Ramos (cell line): Measurements from ENCODE around the gene FCMR.

Experiments
- in situ Hi-C: fragments of 300-500 bp; cut with MboI; formaldehyde crosslinking; loops from one replicate; pipeline ENCODE4 v1.14.3; 2022; ENCODE audit warnings: low sequenced_read_pairs; ENCODE audit not compliant: unreplicated experiment

The FCMR gene, protein sequence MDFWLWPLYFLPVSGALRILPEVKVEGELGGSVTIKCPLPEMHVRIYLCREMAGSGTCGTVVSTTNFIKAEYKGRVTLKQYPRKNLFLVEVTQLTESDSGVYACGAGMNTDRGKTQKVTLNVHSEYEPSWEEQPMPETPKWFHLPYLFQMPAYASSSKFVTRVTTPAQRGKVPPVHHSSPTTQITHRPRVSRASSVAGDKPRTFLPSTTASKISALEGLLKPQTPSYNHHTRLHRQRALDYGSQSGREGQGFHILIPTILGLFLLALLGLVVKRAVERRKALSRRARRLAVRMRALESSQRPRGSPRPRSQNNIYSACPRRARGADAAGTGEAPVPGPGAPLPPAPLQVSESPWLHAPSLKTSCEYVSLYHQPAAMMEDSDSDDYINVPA

DNA sequence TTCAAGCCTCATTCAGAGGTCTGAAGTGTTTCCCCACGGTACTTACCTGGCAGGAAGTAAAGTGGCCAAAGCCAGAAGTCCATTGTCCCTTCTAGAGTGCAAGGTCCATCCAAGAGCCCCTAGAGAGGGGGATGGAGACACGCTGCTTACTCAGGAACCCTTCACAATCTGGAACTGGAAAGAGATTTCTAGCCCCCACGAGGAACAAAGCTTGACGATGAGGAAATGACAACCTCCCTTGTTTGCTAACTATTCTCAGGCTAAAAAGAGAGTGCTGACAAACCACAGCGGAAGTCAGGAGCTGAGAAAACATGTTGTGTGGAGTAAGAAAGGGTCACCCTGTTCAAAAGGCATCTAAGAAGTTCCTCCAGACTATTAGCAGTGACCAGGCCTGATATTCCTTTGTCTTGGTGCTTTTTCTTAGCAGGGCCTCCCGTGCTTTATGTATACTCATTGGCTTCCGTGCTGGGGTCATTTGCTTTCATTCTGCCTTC is at the start of gene FCMR:
FCMR (minus strand) TSS at position 170 of the 494 bp plus-strand sequence; CDS start at position 83, 87 bp downstream.
- in situ Hi-C loops: no loop called here

DNA sequence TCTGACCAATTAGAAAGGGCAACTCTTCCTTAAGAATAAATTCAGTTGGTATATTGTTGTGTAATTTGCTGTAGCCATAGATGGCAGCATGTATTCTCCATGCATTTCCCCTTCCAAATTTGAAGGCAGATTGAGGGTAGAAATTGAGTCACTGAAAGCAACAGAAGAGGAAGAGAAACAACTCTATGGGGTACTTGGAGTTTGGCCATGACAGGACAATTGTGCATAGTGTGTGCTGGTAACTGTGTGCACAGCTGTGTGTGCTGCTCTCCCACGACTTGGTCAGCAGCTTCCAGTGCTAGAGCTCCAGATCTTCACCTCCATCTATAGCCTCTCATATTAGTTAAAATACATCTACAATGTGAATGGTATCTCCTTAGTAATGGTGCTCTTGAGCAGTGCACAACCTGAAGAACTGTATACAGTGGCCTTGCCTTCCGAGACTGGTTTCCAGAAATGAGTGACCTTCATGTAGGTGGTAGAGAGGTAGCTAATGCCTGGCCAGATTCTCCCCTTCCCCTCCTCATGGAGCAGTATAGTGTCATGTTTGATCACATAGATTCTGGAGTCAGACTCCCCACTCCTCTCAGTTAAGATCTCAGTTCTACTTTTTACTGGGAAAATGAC is 49.4 kb upstream of the FCMR start:
- in situ Hi-C loops: no loop called here

DNA sequence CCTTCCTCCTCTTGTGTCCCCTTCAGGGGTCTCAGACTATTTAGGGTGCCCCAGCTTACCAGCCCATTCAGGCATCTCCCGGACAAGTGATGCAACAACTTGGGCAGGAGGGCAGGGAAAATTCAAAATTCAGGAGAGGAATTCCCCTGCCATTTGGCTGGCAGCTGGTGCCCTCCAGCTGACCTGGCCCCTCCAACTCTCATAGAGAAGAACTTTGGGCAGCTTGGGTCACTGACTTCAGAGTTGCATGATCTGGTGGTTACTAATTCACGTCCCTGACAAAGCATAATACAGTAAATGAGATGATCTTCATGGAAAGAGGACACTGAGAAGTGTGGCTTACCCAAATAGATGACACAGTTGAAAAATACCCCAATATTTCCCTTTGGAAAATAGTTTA is 48.7 kb upstream of the FCMR start, which contains the start of gene FCAMR:
FCAMR (minus strand) TSS at position 15 of the 400 bp plus-strand sequence. CDS start 335 bp downstream, outside the sequence.
- in situ Hi-C loops: no loop called here

DNA sequence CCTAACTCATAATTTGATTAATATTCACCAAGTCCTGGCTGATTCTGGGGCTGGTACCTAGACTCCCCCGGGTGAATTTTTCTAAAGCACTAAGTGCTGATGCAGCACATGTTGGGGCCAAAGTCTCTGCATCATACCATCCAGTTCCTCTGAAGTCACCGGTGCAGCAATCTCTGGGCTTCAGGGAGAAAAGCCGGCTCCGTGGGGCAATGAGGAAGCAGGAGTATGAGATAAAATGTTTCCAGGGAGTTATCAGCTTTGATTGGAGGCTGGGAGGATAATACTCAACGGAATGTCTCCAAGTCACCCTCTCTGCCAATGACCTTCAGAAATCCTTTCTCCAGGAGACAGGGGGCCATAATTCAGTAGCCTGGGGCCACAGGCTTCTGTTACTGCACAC is 47.3 kb upstream of the FCMR start:
- in situ Hi-C loops: no loop called here

DNA sequence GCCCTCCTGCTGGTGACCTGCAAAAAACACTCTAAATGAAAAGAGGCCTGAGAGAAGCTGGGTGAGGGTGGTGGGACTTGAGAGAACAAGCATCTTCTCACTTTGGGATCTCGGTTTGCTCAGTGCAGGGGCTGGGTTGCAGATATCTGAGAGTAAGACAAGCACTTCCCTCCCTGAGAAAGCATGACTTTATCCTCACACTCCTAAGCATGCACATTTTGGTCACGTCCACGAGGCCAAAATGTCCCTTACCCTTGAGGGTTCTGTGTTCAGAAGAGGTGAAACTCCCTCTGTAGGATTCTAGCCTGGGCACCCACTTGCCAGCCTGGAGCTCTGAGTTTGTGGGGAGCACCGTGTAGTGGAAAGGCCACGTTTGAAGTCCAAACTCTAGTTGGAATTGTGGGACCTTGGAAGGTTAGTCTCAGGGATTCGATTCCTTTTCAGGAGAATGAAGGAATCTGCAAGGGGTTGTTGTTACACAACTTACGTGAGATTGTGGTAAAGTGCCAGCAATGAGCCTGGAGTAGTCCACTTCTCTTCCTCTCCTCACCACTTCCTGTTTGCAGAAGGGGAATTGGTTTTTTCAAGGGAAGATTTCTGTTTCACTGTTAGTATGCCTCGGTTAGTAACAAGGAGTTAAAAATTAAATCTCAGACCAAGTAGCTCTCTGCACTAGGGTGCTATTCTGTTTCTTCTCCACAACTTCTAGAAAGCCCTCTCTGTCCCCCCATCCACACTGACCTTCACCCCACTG is 45.5 kb upstream of the FCMR start:
- in situ Hi-C loops: no loop called here

DNA sequence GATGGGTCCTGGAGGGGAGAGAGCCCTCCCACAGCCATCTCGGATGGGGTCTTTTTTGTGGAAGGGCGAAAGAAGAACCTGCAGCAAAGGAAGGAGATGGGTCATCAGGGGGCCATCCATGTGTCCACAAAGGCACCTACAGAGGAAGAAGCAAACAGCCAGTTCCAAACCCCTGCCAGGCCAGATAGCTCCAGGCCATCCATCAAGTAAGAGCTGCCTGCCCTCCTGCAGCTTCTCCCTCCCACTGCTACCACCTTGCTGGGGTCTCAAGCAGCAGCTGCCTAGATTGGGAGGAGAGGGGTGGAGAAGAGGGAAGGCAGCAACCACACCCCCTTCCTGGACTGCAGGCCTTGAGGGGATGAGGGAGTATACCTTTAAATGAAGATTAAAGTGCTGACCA is 44.0 kb upstream of the FCMR start:
- in situ Hi-C loops: no loop called here

DNA sequence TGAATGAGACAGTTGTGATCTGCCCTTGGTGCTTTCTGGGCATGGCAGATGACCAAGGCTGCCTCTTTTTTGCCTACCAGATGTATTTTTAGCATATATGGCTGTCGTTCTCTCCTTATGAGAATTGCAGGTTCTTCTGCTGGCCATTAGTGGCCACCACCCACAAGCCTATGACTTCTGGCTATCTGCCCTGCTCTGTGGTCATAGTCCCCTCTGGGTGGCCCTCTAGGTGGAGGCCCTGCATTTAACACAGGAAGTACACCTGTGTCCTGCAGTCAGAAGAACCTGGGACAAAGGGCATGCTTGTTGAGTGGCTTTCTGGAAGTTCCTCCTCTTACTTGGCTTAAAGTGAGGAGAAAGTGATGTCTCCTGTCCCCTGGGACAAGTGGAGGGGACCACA is 42.0 kb upstream of the FCMR start:
- in situ Hi-C loops: no loop called here

DNA sequence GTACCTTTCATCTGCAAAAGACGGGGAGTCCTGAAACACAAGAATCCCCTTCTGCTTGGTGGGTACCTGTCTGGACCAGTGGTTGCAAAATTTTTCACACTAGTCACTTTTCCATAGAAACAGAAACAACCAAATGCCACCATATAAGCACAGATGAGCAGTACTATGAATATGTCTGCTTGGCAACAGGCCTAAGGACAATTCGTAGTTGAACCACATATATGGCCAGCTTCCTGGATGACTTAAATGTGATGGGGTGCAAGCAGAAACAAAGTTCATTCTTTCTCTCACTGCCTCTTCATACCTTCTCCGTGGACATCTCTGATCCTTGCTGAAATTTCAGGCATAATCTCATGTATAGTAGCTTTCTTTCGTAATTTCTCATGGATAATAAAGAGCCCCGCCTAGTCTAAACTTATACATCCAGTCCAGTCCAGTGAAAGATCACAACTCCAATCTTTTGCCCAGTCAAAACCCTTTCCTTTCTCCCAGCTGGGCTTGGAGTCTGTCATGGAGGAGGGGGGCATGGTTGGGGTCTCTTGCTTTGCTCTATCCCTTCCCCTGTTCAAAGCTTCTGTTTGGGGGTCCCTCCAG is 41.5 kb upstream of the FCMR start:
- in situ Hi-C loops: no loop called here

DNA sequence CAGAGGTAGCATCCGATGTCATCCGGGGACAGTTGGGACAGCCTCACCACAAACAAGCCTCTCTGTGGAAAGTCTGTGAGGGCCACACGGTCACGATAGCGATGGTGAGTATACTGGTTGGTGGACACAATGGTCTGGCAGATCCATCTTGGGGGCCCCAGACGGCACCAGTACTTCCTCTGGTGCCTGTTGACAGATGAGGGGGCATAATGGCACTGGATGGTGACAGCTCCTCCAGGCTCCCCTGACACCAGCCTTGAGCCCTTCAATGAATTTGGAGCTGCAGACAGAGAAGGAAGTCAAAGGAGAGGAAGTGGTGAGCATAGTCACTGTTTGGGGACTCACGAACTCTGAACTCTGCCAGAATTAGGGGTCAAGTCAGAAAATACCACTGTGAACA is 40.5 kb upstream of the FCMR start:
- in situ Hi-C loops: no loop called here

DNA sequence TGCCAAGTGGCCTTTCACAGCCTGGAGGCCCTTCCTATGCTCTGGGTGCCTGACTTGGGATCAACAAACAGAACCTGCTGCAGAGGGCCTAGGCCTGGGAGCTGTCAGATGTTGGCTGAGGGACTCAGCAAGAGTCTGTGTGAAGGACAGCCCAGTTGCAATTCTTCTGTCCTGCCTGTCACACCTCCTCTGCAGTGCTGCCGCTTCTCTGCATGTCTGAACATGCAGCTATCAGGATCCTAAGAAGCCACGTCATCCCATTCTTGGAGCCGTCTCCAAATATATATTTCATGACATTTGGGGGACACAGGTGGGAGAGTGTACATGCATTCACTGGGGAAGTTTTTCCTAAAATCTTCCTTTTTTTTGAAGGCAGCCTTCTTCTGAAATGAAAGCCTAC is 39.9 kb upstream of the FCMR start:
- in situ Hi-C loops: no loop called here

DNA sequence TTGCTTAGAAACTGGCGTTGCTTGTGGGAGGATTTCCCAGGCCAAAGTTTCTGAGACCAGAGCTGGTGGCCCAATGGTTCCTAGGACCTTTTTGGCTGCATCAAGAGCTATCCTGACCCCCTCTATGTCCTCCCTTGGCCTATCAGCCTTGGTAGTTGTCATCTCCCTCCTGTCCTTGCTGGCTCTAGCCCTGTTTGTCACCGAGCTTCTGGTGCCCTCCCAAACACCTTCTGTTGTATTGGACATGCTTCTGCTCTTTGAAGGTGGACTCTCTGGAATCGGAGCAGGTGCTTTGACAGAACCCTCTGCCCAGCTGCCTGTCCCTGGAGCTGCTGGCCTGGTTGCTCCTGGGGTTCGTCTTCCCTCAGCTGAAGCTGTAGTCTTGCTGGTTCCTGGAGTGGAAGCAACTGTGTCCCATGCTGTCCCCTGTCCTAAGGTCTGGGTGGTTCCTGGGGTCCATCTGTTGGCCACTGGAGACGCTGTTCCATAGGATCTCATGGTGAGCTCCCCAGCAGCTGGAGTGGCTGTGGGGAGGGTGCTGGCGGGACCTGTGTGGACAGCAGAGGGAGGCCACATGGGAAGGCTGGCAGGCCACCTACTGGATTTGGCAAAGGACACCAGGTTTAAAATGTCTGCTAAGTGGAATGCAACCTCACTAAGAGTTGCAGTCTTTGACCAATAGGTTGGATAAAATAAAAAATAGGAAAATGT is 39.1 kb upstream of the FCMR start:
- in situ Hi-C loops: no loop called here

DNA sequence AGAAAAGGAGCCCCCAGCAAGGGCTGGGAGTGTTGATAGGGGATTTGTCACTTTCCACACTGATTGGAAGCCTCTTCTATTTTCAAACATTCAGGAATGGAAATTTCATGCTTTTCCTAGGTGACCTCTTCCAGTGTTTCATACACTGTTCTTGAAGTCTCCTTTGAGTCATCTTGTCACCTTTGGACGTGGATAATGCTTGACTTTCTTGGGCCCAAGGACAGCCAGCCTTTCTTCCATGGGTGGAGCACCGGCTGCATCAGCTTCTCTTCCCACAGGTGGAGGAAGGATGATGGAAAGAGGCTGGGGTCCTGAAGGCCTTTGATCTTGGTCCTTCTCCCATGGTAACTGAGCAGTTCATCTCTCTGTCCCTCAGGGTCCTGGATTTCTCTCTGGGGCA is 36.4 kb upstream of the FCMR start:
- in situ Hi-C loops: no loop called here

DNA sequence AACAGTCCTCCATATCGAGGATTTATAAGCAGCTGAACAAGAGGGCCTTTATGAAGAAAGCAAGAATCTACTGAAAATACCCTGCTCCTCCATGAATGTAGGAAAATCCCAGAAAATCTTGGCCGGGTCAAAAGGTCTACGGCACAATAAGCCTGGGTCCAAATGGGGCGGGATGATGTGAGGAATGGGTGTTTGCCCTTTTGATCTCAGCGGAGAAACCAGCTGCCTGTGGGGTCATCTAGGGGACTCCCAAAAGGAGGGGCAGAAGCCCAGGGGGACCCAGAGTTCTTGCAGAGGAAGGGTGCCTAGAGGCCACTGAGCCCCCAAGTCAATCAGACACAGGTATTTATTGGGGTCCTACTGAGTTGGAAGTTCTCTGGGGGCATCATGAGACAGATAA is 35.9 kb upstream of the FCMR start:
- in situ Hi-C loops: no loop called here

DNA sequence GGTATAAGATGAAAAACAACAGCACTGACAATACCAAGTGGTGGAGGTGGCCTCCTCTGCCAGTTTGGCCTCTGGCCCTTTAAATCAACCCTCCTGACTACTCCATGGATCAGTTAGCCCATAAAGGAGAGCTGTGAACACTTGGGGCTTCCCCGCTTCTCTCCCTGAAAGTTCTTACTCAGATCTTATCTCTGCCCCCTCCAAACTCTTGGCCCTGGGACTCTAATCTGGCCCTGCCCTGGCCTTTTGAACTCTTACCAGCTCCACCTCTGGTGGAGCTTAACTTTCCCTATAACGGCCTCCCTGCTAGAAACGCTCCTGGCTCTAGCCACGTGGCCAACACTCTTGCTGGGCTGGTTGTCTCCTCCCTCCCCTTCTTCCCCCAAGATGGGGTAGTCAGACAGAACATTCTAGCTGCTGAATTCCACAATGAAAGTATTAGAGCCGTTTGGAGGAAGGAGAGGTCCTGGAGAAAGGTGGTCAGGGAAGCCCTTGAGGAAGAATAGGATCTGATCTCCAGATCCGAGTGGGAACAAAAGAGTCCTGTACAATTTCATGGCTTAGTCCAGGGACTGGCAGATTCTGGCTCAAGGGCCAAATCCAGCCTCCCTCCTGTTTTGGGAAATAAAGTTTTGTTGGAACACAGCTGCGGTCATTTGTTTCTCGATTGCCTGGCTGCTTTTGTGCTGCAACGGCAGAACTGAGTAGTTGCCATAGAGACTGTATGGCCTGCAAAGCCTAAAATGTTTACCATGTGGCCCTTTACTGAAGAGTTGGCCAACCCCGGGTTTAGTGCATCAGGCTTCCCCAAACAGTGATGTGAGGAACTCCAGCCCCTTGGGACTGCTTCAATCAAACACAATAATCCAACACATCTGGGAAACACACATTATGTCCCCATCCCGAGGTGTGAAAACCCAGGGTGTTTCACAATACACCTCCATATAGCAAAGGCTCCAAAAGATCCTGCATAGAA is 34.0 kb upstream of the FCMR start:
- in situ Hi-C loops: no loop called here

DNA sequence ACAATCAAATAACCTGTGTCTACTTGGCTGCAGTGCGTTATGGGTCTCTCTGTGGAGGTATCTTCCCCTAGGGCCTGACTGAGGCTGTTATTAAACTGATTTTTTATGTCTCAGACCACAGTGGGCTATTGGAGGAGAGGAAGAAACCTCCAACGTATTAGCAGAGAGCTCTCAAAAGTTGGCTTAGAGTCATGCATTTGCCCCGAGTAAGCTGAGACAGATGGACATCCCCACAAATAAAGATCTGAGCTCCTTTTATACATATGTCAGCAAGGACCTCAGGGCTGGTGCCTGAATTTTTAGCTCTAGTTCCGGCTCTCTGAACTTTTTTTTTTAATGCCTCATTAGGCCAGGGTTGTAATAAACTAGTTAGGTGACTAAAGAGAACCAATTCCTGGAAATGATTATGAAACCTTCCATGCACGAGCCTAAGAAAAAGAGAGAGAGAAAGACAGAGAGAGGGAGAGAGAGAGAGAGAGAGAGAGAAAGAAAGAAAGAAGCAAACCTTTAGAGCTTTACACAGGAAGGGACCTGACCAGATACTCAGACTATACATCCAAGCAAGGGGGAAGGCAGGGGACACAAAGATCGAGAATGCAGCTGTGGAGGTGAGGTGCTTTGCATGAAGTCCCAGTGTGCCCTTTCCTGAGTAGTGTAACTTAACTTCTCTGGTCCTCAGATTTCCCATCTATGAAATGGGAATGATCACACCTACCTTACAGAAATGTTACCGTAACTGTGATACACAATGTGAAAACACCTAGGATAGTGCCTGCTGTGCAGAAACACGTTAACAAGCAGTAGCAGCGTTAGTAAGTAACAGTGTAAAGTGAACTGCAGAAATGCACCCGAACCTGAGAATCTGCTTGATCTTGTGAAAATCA is 33.0 kb upstream of the FCMR start:
- in situ Hi-C loops: no loop called here

DNA sequence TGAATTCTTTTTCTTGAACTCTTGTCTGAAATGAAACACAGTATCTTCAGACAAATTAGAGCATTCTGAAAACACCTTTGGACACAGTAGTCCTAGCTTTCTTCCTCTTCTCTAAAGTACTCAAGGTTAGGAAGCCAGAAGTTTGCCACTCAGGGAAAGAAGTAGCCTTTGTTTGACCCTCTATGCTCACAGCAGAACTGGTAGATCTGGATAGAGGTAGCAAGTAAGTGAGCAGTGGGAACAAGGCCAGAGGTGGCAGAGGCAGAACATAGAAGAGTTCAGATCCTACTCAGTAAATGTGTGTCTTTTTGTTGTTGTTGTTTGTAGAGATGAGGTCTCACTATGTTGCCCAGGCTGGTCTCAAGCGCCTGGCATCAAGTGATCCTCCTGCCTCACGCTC is 31.9 kb upstream of the FCMR start:
- in situ Hi-C loops: no loop called here

DNA sequence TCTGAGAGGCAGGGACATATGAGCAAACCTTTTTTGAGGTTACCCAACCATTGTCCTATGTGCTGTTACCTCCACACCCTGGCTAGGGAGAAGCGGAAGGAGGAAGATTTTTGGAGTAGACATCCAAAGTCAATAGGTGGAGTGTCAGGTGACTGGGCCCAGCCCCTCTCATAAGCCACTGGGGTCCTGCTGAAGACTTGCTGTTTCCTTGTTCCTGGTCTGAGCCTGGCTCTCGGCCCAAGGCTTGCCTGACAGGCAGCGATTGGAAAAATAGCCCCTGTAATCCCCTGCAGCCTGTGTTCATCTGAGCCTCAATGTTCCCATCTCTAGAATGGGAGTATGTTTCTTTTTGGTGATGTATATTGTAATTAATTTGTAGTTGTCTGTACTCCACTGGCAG is 31.4 kb upstream of the FCMR start:
- in situ Hi-C loops: no loop called here

DNA sequence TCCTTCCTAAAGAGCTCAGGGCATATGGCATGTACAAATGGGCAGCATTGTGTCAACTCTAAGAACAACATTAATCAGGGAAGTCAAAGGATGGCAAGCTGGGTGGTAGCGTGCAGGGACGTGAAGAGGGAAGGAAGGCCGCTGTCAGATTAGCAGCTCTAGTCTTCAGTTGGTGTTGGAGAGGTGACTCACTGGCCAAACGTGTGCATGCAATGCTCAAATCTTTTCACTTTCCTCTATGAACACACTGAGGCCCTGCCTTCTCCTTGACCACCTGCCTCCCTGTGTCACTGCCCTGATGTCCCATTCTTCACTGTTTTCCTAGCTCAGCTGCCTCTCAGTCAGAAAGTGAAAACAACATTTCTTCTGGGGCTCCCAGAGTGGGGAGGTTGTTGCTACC is 30.4 kb upstream of the FCMR start:
- in situ Hi-C loops: no loop called here
